K562 (cell line): ENCODE results near the gene SLMAP. TPM values are rescaled to one million over a fixed set of nuclear protein-coding genes. Genes with fewer than 3 reads are reported as not detected.

ENCODE experiments used
- ESRRB ChIP-seq: fragments of 250-450 bp; sonication (Bioruptor Pico); IDR thresholded peaks from 2 replicates; pipeline ENCODE4 v1.5.0; 2020; ENCODE audit warnings: mild to moderate bottlenecking, moderate library complexity, borderline replicate concordance
- ILK ChIP-seq: fragments of 450-650 bp; IDR thresholded peaks from 2 replicates; pipeline ENCODE4 v1.6.1; 2016; ENCODE audit warnings: missing genetic modification characterization, low read depth, mild to moderate bottlenecking, missing compliant biosample characterization, moderate library complexity, borderline replicate concordance
- MGA ChIP-seq: fragments of 450-650 bp; IDR thresholded peaks from 2 replicates; pipeline ENCODE4 v1.6.1; 2016; ENCODE audit warnings: mild to moderate bottlenecking, moderate library complexity
- NCOA6 ChIP-seq: fragments of 450-650 bp; IDR thresholded peaks from 2 replicates; pipeline ENCODE4 v1.6.1; 2017; ENCODE audit warnings: mild to moderate bottlenecking
- RNF219 ChIP-seq: fragments of 250-450 bp; sonication (Bioruptor Pico); IDR thresholded peaks from 2 replicates; pipeline ENCODE4 v1.5.0; 2022; ENCODE audit warnings: mild to moderate bottlenecking
- SMARCA5 ChIP-seq: fragments of 450-650 bp; IDR thresholded peaks from 2 replicates; pipeline ENCODE4 v1.6.1; 2016
- THAP7 ChIP-seq: fragments of 250-450 bp; sonication (Bioruptor Pico); IDR thresholded peaks from 2 replicates; pipeline ENCODE4 v1.5.0; 2021
- U2AF2 ChIP-seq: fragments of 200-400 bp; formaldehyde crosslinking; optimal IDR thresholded peaks from 2 replicates; pipeline ENCODE3; 2017; ENCODE audit warnings: low read depth, mild to moderate bottlenecking, low read length
- XRCC5 ChIP-seq: fragments of 200-400 bp; formaldehyde crosslinking; IDR thresholded peaks from 2 replicates; pipeline ENCODE4 v1.6.1; 2017; ENCODE audit warnings: low read depth, mild to moderate bottlenecking, low read length
- ZBTB7A ChIP-seq: IDR thresholded peaks from 2 replicates; pipeline ENCODE4 v1.6.1; 2011; ENCODE audit warnings: low read depth, mild to moderate bottlenecking, low read length, moderate library complexity, borderline replicate concordance; ENCODE audit not compliant: control insufficient read depth
- ZNF232 ChIP-seq: sonication (generic); formaldehyde crosslinking; IDR thresholded peaks from 2 replicates; pipeline ENCODE4 v1.8.0; 2022; ENCODE audit warnings: mild to moderate bottlenecking, missing genetic modification reagents
- polyA plus RNA-seq, 8 experiments: library from polyadenylated mRNA; depleted of rRNA in 4 of 8; stranded (reverse) in 5 of 8; unstranded in 3 of 8; fragments of >200 nt; fragmentation: Nextera tagmentation in 2 of 8; fragmentation: Illumina TruSeq in 1 of 8; extraction: Ambion mirVana in 2 of 8; extraction: Trizol in 1 of 8; gene quantifications; 2 replicates each; pipeline versions ENCODE4 v1.2.1 to v1.2.3, GENCODE V29; 2011 to 2014; ENCODE audit warnings: inconsistent platforms in 1 of 8, missing spikeins in 1 of 8
- total RNA-seq, 7 experiments: library from RNA; depleted of rRNA in 6 of 7; stranded (reverse); fragments of >200 nt in 6 of 7; fragmentation: Illumina TruSeq in 2 of 7; extraction: Trizol in 2 of 7; gene quantifications; 2 replicates each; pipeline versions ENCODE4 v1.2.1 to v1.2.3, GENCODE V29; 2011 to 2021; ENCODE audit warnings: low replicate concordance in 1 of 7

SLMAP gene
- total and polyA plus RNA-seq, 9 of the 15 experiments (the other 6 are each of a cell fraction or from before 2014, with no cell fraction given): 12.1 to 50.7 (median 28.3) TPM

- TF ChIP-seq MGA (no peak), U2AF2 (no peak), THAP7 (no peak), ZNF232 (CRISPR knock-in tag) (no peak), ILK (tag) (no peak), ZBTB7A (no peak; the same call in 1 of the 2 replicates), RNF219 (no peak), NCOA6 (no peak), SMARCA5 (no peak), ESRRB (CRISPR knock-in tag) (no peak), XRCC5 (peak; percentile 33; the same call in 1 of the 2 replicates)
Observed at GRCh38 chr3:57755741-57756527, at the start of gene SLMAP (continued).
